ENCODE data around the gene IFI27L2.

The IFI27L2 gene

DNA sequence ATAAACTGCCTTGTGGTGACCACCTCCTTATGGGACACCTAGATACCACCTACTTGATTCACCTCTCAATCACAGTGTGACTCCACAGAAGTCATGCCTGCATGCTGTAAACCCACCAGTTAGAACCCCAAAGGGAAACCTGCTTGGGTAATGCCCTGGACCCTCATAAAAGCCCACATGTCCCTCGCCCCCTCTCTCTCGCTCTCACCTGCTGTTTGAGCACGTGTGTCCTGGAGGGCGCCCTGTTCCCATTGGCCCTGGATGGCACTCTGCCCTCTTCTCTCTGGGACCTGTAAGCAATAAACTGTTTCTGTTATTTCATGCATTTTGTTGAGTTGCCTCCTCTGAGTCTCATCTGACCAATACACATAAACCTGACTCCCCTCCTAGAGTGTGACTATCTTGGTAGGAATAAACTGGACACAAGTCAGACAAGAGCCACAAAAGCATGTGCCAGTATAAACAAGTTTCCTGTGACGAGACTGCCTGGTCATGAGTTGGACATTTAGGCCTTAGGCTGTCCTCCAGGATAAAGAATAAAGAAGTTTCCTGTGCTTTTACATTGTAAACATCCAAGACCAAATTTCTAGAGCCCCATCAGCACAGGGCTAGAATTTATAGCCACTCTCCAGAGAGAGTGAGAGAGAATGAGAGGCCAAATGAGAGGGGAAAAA, 8.6 kb downstream of the IFI27L2 start:
- no peak for TF ChIP-seq REST (IDR thresholded peaks at IDR 0.05; ENCODE audit: insufficient read depth in 1 of 2, low read depth in 2 of 2, low read length in 2 of 2)
- TF ChIP-seq POLR2AphosphoS5 (IDR thresholded peaks at IDR 0.05; ENCODE audit: low read depth, low read length): no peak
- no peak for TF ChIP-seq SIN3A (IDR thresholded peaks at IDR 0.05; ENCODE audit: borderline replicate concordance, insufficient read depth, low read length)
- no peak for TF ChIP-seq TAF1 (IDR thresholded peaks at IDR 0.05; ENCODE audit: borderline replicate concordance, insufficient read depth, low read length)
- TF ChIP-seq FOXP2 (optimal IDR thresholded peaks at IDR 0.05; ENCODE audit: borderline replicate concordance, extremely low read depth, extremely low read length, insufficient read depth): no peak

DNA sequence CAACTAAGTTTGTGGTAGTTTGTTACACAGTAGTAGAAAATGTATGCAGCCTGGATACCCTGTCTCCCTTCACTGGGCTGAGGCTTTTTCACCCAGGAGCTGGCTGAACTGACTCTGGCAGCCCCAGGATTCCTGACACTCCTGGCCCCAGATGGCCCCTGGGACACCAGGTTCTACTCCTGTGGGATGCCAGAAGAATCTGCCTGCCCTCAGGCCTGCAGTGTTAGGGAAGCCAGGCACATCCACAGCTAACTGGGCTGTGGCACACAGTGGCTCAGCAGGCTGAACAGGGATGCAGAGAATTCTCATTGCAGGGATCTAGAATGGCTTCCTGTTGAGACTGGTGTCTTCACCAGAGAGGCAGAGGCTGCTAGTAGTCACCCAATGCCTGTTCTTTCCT, 10.3 kb downstream of the IFI27L2 start:
- TF ChIP-seq SIN3A (IDR thresholded peaks at IDR 0.05; ENCODE audit: borderline replicate concordance, insufficient read depth, low read length): no peak
- TF ChIP-seq FOXP2 (optimal IDR thresholded peaks at IDR 0.05; ENCODE audit: borderline replicate concordance, extremely low read depth, extremely low read length, insufficient read depth): no peak
- TF ChIP-seq POLR2AphosphoS5 (IDR thresholded peaks at IDR 0.05; ENCODE audit: low read depth, low read length): no peak
- no peak for TF ChIP-seq TAF1 (IDR thresholded peaks at IDR 0.05; ENCODE audit: borderline replicate concordance, insufficient read depth, low read length)
- TF ChIP-seq REST (IDR thresholded peaks at IDR 0.05; ENCODE audit: insufficient read depth in 1 of 2, low read depth in 2 of 2, low read length in 2 of 2): no peak

GRCh38 chr14:94117856-94118255, 11.5 kb downstream of the IFI27L2 start:
- no peak for TF ChIP-seq FOXP2 (optimal IDR thresholded peaks at IDR 0.05; ENCODE audit: borderline replicate concordance, extremely low read depth, extremely low read length, insufficient read depth)
- TF ChIP-seq TAF1 (IDR thresholded peaks at IDR 0.05; ENCODE audit: borderline replicate concordance, insufficient read depth, low read length): no peak
- TF ChIP-seq SIN3A (IDR thresholded peaks at IDR 0.05; ENCODE audit: borderline replicate concordance, insufficient read depth, low read length): no peak
- no peak for TF ChIP-seq REST (IDR thresholded peaks at IDR 0.05; ENCODE audit: insufficient read depth in 1 of 2, low read depth in 2 of 2, low read length in 2 of 2)
- TF ChIP-seq POLR2AphosphoS5 (IDR thresholded peaks at IDR 0.05; ENCODE audit: low read depth, low read length): no peak

DNA sequence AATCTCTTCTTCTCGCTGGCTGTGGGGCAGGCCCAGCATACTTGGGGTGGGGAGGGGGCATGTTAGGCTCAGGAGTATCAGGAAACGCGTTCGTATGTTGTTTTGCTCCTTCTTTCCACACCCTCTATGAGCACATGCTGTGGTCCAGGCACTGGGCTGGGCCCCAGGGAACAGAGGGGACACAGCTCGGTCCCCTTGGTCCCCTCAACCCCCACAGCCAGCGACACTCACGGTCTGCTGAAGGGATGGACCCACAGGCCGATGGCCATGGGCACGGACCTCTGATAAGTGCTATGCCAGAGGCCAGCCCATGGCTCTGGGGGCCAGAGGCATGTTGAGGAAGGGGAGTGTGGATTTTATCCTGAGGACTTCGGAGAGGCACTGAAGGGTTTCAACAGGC, 12.7 kb downstream of the IFI27L2 start:
- no peak for TF ChIP-seq POLR2AphosphoS5 (IDR thresholded peaks at IDR 0.05; ENCODE audit: low read depth, low read length)
- no peak for TF ChIP-seq REST (IDR thresholded peaks at IDR 0.05; ENCODE audit: insufficient read depth in 1 of 2, low read depth in 2 of 2, low read length in 2 of 2)
- TF ChIP-seq TAF1 (IDR thresholded peaks at IDR 0.05; ENCODE audit: borderline replicate concordance, insufficient read depth, low read length): no peak
- no peak for TF ChIP-seq SIN3A (IDR thresholded peaks at IDR 0.05; ENCODE audit: borderline replicate concordance, insufficient read depth, low read length)
- no peak for TF ChIP-seq FOXP2 (optimal IDR thresholded peaks at IDR 0.05; ENCODE audit: borderline replicate concordance, extremely low read depth, extremely low read length, insufficient read depth)
